Stimulated activated CD4-positive, alpha-beta T cell treated with anti-CD3 and anti-CD28 coated beads, TNF-alpha, amount 100 ng/mL, for 4 hours (primary cell): Measurements from ENCODE around the gene THUMPD3.

Experiments used
- DNase-seq, 3 experiments: peaks; one replicate each; pipeline ENCODE4 v3.0.0-alpha.2; 2020; ENCODE audit warnings: low read depth in 3 of 3

Gene THUMPD3

DNA sequence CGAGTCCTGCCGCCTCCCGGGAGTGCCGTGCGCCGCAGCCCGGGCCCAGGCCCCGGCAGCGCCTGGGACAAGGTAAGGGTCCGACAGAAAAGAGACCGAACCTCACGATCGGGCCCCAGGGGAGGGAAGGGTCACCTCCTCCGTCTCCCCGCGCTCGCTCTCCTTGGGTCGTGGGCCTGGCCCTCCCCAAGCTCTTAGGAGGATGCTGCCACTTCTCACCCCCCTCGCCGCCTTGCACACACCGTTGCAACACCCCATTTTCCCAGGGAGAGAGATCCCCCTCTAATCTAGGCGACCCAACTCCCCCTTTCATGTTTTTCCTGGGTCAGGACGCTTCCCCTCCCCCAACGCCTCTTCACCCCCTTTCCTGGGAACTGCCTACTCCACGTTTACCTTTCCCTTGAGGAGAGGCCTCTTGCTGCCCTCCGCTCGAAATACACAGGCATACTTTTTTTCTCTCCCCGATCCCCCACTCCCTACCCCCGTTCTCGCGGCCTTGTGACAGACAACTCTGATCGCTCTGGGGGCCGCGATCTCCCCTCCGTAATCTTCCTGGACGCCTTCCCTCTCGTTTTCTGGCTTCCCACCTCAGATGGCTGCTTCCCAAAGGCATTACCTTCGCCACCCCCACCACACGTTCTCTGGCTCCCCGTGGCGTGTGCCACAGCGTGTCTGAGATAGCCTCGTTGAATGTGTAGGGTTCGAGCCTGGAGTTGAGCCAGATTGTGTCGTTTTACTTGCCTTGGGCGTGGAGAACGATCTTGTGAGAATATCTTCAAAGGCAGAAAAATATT, 35.2 kb downstream of the THUMPD3 start:
- DNase-seq: peak in 2 of 3 experiments; percentile 20 to 22

DNA sequence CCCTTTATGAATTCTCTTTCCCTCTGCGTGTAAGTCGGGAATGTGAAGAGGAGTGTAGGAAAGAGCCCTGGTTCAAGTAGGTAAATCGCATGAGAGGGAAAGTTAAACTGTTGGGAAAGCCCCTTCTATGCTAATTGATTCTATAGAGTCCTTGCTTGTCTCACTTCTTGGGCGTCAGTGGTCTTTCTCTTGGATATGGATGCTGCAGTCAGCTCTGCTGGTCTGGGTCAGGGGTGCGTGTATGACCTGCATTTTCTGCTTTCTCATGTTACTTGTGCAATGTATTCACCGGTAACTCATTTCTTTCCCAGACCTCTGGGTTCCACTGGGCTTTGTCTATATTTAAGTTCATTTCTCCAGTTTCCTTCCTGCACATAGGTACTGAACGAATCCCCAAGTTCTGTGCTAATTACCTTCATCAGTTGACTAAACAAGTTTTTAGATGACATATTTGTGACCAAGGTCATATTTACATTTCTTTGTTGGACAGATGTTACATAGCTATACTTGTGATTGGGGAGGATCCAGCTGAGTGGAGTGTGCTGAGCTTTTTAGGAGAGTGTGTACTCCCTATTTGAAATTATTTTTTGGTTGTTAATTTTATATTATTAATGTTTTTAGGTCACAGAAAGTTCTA, 36.0 kb downstream of the THUMPD3 start:
- no peak for DNase-seq

- DNase-seq: no peak
These were observed 36.5 kb downstream of the THUMPD3 start for GRCh38 chr3:9399337-9399703.

DNA sequence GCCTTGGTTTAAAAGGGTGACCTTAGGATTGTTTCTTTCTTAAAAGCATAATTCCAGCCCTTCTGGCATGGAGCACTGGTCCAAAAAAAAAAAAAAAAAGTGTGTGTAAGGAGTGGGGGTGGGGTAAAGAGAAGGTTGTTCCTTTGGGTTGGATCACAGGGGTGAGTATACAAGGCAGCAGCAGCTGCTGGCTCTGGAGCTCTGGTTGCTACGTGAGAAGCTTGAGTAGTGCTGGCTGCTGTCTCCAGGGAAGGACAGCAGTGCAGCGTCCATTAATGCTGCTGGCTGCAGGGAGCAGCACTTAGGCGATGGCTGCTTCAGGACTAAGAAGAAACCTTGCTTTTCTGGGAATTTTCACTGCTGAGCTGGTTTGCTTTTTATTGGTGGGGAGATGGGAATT, 36.9 kb downstream of the THUMPD3 start:
- no peak for DNase-seq

DNA sequence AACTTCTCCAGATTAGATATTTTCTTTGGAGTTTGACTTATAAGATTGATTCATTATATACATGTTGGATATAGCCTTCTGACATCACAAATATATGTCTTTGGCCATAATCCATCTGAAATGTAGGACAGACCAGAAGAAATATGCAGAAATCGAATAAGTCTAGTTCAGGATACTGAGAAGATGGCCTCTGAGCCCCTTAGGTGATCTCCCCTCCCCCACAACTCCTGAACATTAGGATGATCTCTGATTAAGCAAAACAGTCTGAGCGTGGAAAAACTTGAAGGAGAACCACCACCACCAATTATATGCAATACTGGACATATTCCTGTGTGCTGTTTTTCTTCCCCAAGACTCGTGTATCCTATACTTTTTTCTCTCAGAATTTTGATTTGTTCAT, 37.8 kb downstream of the THUMPD3 start:
- DNase-seq: no peak

GRCh38 chr3:9401986-9402385, 39.1 kb downstream of the THUMPD3 start:
- DNase-seq: no peak

DNA sequence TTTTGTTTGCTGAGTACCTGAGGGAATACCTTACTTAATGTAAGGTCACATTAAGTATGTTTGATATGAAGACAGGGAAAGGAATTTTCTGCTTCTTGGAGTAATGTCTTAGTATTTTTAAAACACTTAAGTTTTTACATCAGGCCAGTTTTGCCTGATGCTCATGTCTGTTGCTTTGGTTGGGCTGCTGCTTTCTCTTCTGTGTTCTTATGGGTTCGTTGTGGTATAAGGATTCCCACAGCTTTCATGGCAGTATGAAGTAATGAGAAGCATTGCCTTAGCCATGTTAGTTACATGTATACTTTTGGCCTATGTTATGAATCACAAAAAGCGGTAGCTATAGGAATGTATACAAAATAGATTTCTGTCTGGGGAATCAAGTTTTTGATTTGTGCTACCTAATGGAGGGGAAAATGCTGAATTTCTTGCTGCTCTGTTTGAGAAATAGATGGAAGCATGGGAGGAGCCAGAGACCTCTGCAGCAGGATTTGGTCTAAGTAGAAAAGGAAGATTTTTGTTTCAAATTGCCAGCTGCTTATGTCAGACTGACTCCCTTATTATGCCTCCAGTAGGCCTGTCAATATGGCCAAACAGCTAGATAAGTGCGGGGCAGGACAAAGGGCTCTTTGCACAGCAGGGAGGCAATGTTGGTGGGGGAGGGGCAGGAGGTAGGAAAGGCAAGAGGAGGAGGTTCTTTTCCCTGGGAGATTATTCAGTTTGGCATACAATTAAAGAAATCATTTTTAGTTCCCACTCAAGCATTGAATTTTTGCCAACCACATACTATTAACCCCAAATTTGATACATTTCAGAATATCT, 39.8 kb downstream of the THUMPD3 start:
- no peak for DNase-seq

- no peak for DNase-seq
These were observed 40.6 kb downstream of the THUMPD3 start for GRCh38 chr3:9403463-9403862.

DNA sequence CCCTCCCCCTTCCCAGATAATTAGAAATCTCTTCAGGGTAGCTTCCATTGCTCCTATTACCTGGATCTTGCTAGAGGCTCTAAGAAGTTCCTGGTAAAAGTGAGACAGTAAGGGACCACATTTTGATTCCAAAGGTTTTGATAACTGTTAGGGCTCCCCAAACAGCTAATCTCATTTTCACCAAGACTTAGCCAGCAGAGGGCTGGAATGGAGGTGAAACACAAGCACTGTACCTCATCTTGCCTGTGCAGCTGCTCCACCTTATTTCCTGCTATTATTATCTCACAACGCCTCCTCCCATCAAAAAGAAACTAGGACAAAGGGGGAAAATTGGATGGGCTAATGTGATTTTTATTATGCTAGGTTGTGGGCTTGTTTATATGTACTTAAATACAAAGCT, 41.8 kb downstream of the THUMPD3 start:
- no peak for DNase-seq

DNA sequence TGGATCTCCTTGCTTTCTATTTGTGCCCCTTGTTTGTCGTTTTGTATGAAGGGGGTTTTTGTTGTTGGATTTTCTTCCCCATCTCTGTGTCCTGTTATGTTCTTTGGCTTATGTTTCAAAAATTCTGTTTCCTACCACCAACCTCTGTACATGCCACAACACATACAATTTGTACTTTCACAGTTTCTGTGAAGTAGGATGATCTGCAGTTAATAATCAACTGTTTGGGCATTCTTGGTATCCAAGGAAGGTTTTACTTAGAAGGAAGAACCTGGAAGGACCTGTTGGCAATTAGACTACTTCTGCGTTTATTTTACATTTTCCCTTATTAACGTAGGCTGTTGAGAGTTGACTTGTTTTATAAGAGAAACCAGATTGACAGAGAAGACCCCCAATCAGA, 42.9 kb downstream of the THUMPD3 start:
- no peak for DNase-seq

DNA sequence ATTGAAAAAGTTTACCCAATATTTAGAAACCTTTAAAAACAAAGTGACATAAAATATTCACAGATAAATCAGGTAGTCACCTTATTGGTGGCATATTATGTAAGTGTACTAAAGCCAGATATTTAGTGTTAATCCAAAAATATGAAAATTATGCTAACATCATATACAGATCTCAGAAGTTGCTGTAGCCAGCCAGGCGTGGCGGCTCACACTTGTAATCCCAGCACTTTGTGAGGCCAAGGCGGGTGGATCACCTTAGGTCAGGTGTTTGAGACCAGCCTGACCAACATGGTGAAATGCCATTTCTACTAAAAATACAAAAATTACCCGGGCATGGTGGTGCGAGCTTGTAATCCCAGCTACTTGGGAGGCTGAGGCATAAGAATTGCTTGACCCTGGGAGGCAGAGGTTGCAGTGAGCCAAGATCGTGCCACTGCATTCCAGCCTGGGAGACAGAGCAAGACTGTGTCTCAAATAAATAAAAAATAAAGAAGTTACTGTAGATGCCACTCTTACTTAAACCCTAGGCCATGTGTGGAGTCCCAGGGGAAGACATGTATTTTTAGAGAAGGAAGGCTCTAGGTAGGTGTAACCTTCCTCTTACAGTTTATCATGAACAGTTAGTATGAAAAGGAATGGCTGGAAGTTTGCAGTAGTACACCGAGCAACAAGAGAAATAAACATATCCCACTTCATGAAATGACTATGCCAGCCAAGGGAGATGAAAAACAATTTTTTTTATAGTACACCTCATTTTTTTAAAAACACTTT, 44.2 kb downstream of the THUMPD3 start:
- no peak for DNase-seq

GRCh38 chr3:9408061-9408460, 45.2 kb downstream of the THUMPD3 start:
- no peak for DNase-seq

GRCh38 chr3:9408546-9408945, 45.7 kb downstream of the THUMPD3 start:
- no peak for DNase-seq

DNA sequence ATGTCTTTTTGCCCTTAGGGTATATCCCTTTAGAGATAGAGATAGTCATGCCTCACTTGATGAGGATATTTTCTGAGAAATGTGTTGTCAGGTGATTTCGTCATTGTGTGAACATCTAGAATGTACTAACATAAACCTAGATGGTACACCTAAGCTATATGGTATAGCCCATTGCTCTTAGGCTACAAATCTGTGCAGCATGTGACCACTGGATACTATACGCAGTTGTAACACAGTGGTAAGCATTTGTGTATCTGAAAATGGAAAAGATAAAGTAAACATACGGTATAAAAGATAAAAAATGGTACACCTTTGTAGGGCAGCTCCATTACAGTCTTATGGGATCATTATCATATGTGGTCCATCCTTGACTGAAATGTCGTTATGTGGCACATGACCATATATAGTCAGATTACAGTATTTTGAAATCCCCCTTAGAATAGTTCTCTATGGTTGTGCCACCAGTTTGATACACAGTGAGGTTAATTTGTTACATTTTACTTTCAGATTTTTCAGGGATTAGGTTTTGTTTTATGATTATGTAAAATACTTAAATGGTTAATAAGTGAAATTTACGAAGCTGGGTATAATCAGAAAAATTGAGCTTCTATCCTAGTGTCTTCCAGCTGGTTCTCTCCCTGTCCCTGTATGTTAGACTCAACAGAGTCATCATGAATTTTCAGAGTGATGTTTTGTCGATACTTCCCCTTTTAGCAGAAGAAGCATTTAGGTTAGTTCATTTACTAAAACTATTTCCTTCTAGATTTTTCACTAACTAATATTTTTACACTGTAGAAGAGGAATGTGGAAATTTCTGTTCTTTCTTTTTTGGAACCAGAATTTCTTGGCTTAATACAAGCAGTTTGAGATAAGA, 47.4 kb downstream of the THUMPD3 start:
- DNase-seq: no peak

GRCh38 chr3:9411302-9411701, 48.4 kb downstream of the THUMPD3 start:
- DNase-seq: no peak

DNA sequence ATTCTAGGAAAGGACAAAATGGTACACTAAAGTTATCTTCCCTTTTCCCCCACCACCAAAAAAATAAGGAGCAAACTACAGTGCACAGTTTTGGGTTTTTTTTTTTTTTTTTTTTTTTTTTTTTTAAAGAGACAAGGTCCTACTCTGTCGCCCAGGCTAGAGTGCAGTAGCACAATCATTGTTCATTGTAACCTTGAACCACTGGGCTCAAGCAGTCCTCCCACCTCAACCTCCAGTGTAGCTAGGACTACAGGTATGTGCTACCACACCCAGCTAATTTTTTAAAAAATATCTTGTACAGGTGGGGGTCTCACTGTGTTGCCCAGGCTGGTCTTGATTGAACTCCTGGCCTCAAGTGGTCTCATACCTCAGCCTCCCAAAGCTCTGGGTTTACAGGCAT, 49.4 kb downstream of the THUMPD3 start:
- DNase-seq: no peak

- DNase-seq: no peak
These were observed 52.0 kb downstream of the THUMPD3 start for GRCh38 chr3:9414826-9415225.

DNA sequence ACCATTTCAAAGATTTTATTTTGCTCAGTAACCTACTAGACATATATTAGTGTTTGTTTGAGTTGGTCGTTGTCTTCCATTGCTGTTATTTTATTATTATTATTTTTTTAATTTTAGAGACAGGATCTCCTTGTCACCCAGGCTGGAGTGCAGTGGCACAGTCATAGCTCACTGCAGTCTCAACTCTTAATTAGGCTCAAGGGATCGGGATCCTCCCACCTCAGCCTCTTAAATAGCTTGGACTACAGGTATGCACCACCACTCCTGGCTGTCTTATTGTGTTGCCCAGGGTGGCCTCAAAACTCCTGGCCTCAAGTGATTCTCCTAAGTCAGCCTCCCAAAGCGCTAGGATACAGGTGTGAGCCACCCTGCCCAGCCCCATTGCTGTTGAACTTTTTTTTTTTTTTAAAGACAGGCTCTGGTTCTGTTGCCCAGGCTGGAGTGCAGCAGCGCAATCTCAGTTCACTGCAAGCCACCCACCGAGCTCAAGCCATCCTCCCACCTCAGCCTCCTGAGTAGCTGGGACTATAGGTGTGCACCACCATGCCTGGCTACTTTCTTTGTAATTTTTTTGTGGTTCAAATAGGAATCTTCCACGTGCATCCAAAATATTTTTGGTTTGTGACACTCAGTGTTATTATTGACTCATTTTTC, 52.8 kb downstream of the THUMPD3 start:
- no peak for DNase-seq

- DNase-seq: no peak
These were observed 53.4 kb downstream of the THUMPD3 start for GRCh38 chr3:9416139-9416780.
